Renal cortex interstitium (tissue), 11 donors: ENCODE results near the gene MBOAT2. TPM values are rescaled to one million over a fixed set of nuclear protein-coding genes. Genes with fewer than 3 reads are reported as not detected.

Experiments used
- DNase-seq, 11 donors: peaks; one replicate each; pipeline ENCODE4 v3.0.0-alpha.2; 2013; ENCODE audit warnings: low read depth in 9 of 11, low spot score in 4 of 11; ENCODE audit errors: extremely low read depth in 1 of 11
- polyA plus RNA-seq, 3 donors: library from polyadenylated mRNA; unstranded; fragments of 120-200 nt; gene quantifications; one replicate each; pipeline ENCODE4 v1.2.1, GENCODE V29; 2013; ENCODE audit not compliant: insufficient read length in 3 of 3

Gene MBOAT2
- polyA plus RNA-seq, 3 donors, result 57.4 to 72.9 (median 69.2) TPM

GRCh38 chr2:9027884-9028283, 24.4 kb upstream of the MBOAT2 start:
- DNase-seq, result no peak

- no peak for DNase-seq
Observed at GRCh38 chr2:9025746-9026145, 22.3 kb upstream of the MBOAT2 start.

- DNase-seq, result no peak
Observed at GRCh38 chr2:9024575-9024974, 21.1 kb upstream of the MBOAT2 start.

- no peak for DNase-seq
Observed at GRCh38 chr2:9021563-9022211, 18.2 kb upstream of the MBOAT2 start.

- no peak for DNase-seq
Observed at GRCh38 chr2:9020267-9020666, 16.8 kb upstream of the MBOAT2 start.

DNA sequence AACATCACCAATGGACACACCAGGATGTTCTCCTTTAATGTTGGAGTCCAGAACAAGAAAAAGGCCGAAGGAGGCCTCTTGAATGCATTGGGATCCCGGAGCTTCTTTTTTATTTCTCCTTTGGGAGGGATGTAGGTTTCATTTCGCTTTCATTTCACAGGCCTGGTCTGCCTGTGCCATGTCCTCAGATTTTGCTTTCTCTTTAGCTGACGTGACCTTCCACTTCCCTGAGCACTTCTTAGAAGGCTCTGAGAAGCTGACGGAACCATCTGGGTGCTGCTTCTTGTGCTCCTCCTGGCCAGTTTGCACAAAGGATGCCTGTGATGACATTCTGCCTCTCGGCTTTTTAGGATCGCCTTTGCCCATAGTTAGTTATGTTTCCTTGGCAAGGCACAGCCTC, 15.1 kb upstream of the MBOAT2 start:
- DNase-seq, result no peak

DNA sequence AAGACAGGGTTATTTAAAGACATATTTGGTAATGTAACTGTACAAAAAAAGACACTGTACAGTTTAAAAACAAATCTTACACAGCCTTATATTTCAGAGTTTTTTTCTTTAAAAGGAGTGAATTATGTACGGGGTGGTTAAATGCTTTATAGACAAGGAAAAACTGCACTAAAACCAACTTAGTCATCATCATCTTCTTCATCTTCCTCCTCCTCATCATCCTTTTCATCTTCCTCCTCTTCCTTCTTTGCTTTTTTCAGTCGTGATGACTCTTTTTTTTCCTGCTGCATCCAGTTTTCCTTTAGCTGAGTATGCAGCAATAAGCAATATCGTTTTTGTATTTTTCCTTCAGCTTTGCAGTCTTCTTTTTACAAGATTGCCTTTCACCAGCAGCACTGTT, 14.6 kb upstream of the MBOAT2 start:
- DNase-seq, result no peak

DNA sequence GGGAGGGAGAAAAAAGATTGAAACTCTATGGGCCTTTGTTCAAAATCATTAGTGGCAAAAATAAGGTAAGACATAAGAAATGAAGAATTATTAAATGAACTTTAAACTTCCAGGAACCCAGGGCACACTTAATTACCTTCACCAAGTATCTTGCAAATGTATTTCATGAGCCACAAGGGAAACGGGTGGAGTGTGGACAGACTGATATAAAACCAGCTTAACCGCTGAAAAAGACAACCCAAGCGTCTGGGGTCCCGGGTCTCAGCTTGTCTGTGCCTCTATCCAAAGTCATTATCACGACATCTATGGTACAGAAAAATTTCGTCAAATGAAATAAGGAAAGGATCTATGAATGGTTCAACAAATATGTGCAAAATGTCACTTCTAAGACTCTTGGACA, 13.9 kb upstream of the MBOAT2 start:
- DNase-seq, result no peak

GRCh38 chr2:9015998-9016397, 12.5 kb upstream of the MBOAT2 start:
- DNase-seq, result no peak

DNA sequence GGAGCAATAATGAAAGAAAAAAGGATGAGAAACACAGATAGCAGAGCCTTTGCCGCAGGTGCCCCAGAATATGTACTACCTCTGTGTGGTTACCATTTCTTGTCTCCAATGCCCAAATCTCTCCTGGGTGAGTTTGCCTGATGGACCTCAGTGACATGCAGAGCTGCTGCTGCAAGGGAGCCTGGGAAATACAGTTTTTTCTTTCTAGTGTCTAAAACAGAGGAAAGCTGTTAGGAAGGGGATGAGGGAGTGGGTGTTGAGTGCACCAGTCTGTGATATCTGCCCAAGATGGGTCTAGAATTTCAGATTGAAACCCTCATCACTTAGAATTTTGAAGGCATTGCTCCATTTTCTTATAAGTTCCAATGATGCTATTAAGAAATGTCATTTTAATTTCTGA, 9.9 kb upstream of the MBOAT2 start:
- DNase-seq, result no peak

- DNase-seq, result peak in 1 of 11 donors; percentile 35
Observed at GRCh38 chr2:9010866-9011265, 7.4 kb upstream of the MBOAT2 start.

DNA sequence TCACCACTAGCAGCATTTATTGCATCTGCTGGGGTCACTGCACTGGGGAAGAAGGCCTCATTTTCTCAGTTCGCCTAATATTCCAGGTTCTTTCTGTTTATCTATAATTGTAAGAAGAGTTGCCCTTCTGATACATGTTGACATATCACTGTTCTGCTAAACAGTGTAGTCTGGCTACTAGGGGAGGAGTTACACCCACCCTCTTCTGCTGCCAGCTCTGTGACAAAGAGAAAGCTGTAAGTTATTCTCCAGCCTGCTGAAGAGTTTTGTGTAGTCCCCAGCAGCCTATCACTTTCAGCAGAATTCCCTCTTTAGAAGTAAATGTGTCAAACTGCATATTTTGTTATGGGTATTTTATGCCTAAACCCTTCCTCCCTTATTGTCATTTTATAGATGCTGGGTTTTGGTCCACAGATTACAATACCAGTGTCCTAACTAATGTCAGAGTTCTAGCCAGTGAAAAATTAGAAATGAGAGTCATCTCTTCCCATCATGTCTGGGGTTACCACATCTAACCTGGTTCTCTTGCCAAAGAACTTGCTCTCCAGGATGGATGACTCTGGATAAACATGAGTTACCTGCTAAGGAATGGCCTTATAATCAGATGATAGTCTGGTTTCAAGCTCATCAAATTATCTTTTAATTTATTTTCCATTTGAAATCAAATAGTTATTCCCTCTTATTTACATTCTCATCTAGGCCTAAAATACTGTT, 5.6 kb upstream of the MBOAT2 start:
- no peak for DNase-seq

DNA sequence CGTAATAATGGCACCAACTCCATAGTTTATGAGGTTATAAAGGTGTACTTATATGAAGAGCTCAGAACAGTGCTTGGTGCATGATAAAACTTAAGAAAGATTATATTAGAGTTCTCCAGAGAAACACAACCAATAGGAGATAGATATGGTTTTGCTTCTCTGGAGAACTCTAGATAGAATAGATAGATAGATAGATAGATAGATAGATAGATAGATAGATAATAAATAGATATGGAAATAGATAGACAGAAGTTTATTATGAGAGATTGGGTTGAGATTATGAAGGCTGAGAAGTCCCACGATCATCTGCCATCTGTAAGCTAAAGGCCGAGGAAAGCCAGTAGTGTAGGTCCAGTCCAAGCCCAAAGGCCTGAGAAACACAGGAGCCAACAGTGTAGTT, 2.9 kb upstream of the MBOAT2 start:
- DNase-seq, result no peak

- DNase-seq, result no peak
Observed at GRCh38 chr2:9004338-9005204, 1.1 kb upstream of the MBOAT2 start.

DNA sequence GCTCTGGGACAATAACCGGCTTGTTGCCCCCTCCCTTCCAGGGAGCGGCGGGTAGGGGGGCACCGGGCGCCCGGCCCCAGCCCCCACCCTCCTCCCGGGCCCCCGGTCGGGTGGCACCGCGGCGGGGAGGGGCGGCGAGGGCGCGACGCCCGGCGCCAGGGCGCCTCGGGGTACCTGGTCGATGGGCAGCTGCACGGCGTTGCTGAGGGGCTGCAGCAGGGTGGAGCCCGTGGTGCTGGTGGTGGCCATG, 193 bp downstream of the MBOAT2 start:
- no peak for DNase-seq

- DNase-seq, result peak in 3 of 11 donors; percentile 9 to 25 (median 12)
Observed at GRCh38 chr2:9002637-9003365, 683 bp downstream of the MBOAT2 start.

DNA sequence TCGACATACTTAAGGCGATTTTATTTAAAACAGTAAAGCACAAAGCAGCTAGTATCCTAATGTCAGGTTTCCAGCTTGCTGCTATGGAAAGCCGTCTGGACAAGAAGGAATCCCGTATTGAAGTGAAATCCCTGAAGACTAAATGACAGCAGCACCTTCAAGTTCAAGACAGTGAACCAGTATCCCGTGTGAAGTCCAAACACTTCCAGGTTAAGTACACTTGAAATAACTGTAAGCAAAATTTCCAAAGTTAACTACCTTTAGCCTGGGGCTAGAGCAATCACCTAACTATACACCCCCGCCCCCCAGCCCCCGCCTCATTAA, 1.2 kb downstream of the MBOAT2 start:
- DNase-seq, result no peak

DNA sequence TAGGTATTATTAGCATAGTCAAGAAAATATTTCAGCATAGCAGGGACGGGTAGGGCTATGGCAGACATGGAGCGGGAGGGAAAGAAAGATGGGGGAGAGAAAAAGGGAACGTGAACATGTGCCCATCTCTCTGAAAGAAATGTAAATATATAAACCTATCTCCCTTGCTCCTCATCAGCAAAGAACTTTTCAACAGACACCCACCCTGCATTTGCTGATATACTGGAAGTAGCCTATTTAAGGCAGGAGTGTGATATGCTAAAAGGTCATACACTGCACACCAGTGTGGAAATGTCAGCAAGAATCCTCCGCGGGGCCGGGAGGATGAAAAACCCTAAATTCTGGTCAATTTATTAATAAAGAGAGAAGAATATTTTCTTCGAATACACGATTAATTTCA, 1.7 kb downstream of the MBOAT2 start:
- no peak for DNase-seq

GRCh38 chr2:9001229-9001628, 2.3 kb downstream of the MBOAT2 start:
- DNase-seq, result no peak

DNA sequence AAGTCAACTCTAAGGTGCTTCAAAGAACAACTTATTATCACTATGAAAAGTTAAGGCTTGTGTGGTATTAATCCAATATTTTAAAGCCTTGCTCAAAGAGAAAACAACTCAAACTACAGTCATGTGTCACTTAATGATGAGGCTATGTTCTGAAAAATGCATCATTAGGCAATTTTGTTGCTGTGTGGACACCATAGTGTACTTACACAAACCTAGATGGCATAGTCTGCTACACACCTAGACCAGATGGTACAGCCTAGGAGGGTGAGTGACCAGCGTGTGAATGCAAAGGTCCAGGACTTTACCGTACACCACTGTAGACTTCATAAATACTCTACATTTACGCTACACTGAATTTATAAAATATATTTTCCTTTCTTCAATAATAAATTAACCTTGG, 3.0 kb downstream of the MBOAT2 start:
- DNase-seq, result no peak
